ENCODE measurements around the gene GSTT2B. TPM values are rescaled to one million over a fixed set of nuclear protein-coding genes. Genes with fewer than 3 reads are reported as not detected.
"Not testable (repeated sequence)": the region's sequence is repeated elsewhere in the genome, so short reads cannot be mapped to it uniquely, and the experiment has no call there.

GSTT2B gene
- total and polyA plus RNA-seq, 2 donors (not counting 3 experiments of a cell fraction or from before 2014, with no cell fraction given) = 33.6 to 36.1 TPM

DNA sequence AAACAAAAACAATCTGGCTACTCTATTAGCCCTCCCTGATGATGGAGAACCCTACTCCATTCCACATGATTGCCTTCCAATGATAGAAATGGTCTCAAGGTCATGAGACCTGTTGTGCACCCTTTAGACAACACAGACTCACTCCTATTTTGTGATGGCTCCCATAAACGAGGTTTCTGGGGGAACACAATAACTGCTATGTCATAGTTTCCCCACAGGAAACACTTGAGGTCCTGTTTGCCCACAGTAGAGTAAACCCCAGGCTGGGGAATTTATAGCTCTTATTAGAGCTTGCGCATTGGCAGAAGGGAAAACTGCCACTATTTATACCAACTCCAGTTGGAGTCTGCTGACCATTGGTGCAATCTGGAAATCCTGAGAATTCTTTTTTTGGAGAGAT lies 38.1 kb downstream of the GSTT2B start:
- no TSS peak for BruUV-seq (replicated peaks)
- H4K20me1 ChIP-seq (replicated peaks; ENCODE audit: control insufficient read depth, extremely low read depth, insufficient read depth, low read length) = no peaks in the 10 kb centered on the region
- dilution Hi-C loops (cut with MboI; ENCODE audit: extremely low pct_ligation_motif_present, low sequenced_read_pairs) (no loop called here), intact Hi-C loops (cut with micrococcal nuclease) (no loop called here)
- no peaks in the 10 kb centered on the region for H3K79me2 ChIP-seq (ENCODE audit: control insufficient read depth, insufficient read depth, low read length)
- H3K36me3 ChIP-seq (ENCODE audit: control insufficient read depth in 2 of 2, extremely low read depth in 1 of 2, insufficient read depth in 2 of 2, low read length in 2 of 2) = peaks cover 0 to 2% of the 10 kb centered on the region in 2 experiments
- POLR2A ChIA-PET = no interaction called here
- H3K4me3 ChIP-seq (replicated peaks in 1 of 3; ENCODE audit: insufficient read depth in 1 of 3, low read depth in 1 of 3, low read length in 3 of 3) = no peak overlapping the region
- no peak overlapping the region for H3K9ac ChIP-seq (replicated peaks; ENCODE audit: extremely low read depth, insufficient read depth, low read length)
- TF ChIP-seq MYC (IDR thresholded peaks at IDR 0.05; ENCODE audit: low read depth, low read length) (no peak), EZH2 (IDR thresholded peaks at IDR 0.05; ENCODE audit: borderline replicate concordance, low read depth, low read length, severe bottlenecking) (no peak), POLR2AphosphoS5 (IDR thresholded peaks at IDR 0.05; ENCODE audit: insufficient read depth, low read depth, low read length) (no peak), FOS (IDR thresholded peaks at IDR 0.05; ENCODE audit: borderline replicate concordance, insufficient read depth, low read length) (no peak), JUN (IDR thresholded peaks at IDR 0.05; ENCODE audit: borderline replicate concordance, insufficient read depth, insufficient read length, low read depth) (no peak), CTCF (IDR thresholded peaks at IDR 0.05; ENCODE audit: extremely low read depth in 1 of 2, insufficient read depth in 1 of 2, low read depth in 1 of 2, low read length in 2 of 2) (no peak), POLR2A (IDR thresholded peaks at IDR 0.05; ENCODE audit: low read depth, low read length) (no peak), GATA2 (IDR thresholded peaks at IDR 0.05; ENCODE audit: insufficient read depth, insufficient read length, low read depth, low read length) (no peak)
- TF ChIP-seq, protein P1, sequence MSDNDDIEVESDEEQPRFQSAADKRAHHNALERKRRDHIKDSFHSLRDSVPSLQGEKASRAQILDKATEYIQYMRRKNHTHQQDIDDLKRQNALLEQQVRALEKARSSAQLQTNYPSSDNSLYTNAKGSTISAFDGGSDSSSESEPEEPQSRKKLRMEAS (IDR thresholded peaks at IDR 0.05; ENCODE audit: insufficient read depth, insufficient read length) = no peak
- H3K27ac ChIP-seq (ENCODE audit: insufficient read depth, low read depth, low read length) = no peak overlapping the region
- no peaks in the 10 kb centered on the region for H3K4me1 ChIP-seq (ENCODE audit: control insufficient read depth, extremely low read depth, insufficient read depth, low read length)
- DNase-seq (ENCODE audit: low read depth, low spot score) = no peak
- H3K9me3 ChIP-seq (replicated peaks; ENCODE audit: control insufficient read depth, insufficient read depth, low read length) = peaks cover 3% of the 10 kb centered on the region
- no peak overlapping the region for H3K4me2 ChIP-seq (ENCODE audit: insufficient read depth, low read length)
- no peaks in the 10 kb centered on the region for H3K9me1 ChIP-seq (replicated peaks; ENCODE audit: control insufficient read depth, extremely low read depth, insufficient read depth, low read length)
- CTCF ChIA-PET = no interaction called here
- FAIRE-seq = no peak
- H3K27me3 ChIP-seq (ENCODE audit: control insufficient read depth in 2 of 2, insufficient read depth in 2 of 2, low read length in 2 of 2) = no peaks in the 10 kb centered on the region
- H2AFZ ChIP-seq (ENCODE audit: low read depth, low read length) = no peak overlapping the region

DNA sequence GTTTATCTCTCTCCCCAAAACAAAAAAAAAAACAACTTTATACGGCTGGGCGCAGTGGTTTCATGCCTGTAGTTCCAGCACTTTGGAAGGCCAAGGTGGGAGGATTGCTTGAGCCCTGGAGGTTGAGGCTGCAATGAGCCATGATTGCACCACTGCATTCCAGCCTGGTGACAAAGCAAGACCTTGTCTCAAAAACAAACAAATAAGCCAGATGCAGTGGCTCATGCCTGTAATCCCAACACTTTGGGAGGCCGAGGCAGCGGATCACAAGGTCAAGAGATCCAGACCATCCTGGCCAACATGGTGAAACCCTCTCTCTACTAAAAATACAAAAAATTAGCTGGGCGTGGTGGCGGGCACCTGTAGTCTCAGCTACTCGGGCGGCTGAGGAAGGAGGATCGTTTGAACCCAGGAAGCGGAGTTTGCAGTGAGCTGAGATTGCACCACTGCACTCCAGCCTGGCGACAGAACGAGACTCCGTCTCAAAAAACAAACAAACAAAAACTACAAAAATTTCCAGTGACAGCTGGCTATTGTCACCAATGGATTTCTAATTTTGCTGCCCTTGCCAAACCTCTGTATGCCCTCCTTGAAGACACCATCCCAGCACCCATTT lies 39.3 kb downstream of the GSTT2B start:
- H3K27me3 ChIP-seq (ENCODE audit: control insufficient read depth in 2 of 2, insufficient read depth in 2 of 2, low read length in 2 of 2); H3K4me2 ChIP-seq (ENCODE audit: insufficient read depth, low read length); dilution Hi-C loops (cut with MboI; ENCODE audit: extremely low pct_ligation_motif_present, low sequenced_read_pairs); H3K9me1 ChIP-seq (replicated peaks; ENCODE audit: control insufficient read depth, extremely low read depth, insufficient read depth, low read length); BruUV-seq (replicated peaks); H3K79me2 ChIP-seq (ENCODE audit: control insufficient read depth, insufficient read depth, low read length); FAIRE-seq; H3K4me3 ChIP-seq (replicated peaks in 1 of 3; ENCODE audit: insufficient read depth in 1 of 3, low read depth in 1 of 3, low read length in 3 of 3); H3K36me3 ChIP-seq (ENCODE audit: control insufficient read depth in 2 of 2, extremely low read depth in 1 of 2, insufficient read depth in 2 of 2, low read length in 2 of 2); H3K4me1 ChIP-seq (ENCODE audit: control insufficient read depth, extremely low read depth, insufficient read depth, low read length); intact Hi-C loops (cut with micrococcal nuclease); H2AFZ ChIP-seq (ENCODE audit: low read depth, low read length); POLR2A ChIA-PET; H3K9me3 ChIP-seq (replicated peaks; ENCODE audit: control insufficient read depth, insufficient read depth, low read length); DNase-seq (ENCODE audit: low read depth, low spot score); H3K27ac ChIP-seq (ENCODE audit: insufficient read depth, low read depth, low read length); H4K20me1 ChIP-seq (replicated peaks; ENCODE audit: control insufficient read depth, extremely low read depth, insufficient read depth, low read length); H3K9ac ChIP-seq (replicated peaks; ENCODE audit: extremely low read depth, insufficient read depth, low read length): not testable (repeated sequence)
- CTCF ChIA-PET = interaction anchor here (1.4 kb wide), 1 partner anchor 8 kb away, joined by 4 read pairs; no protein-coding TSS in a partner anchor

GRCh38 chr22:23920267-23920611 lies 40.8 kb downstream of the GSTT2B start:
- intact Hi-C loops (cut with micrococcal nuclease); H2AFZ ChIP-seq (ENCODE audit: low read depth, low read length); H3K4me3 ChIP-seq (replicated peaks in 1 of 3; ENCODE audit: insufficient read depth in 1 of 3, low read depth in 1 of 3, low read length in 3 of 3); H4K20me1 ChIP-seq (replicated peaks; ENCODE audit: control insufficient read depth, extremely low read depth, insufficient read depth, low read length); H3K9me3 ChIP-seq (replicated peaks; ENCODE audit: control insufficient read depth, insufficient read depth, low read length); H3K79me2 ChIP-seq (ENCODE audit: control insufficient read depth, insufficient read depth, low read length); H3K9ac ChIP-seq (replicated peaks; ENCODE audit: extremely low read depth, insufficient read depth, low read length); H3K4me2 ChIP-seq (ENCODE audit: insufficient read depth, low read length); FAIRE-seq; H3K27ac ChIP-seq (ENCODE audit: insufficient read depth, low read depth, low read length); H3K36me3 ChIP-seq (ENCODE audit: control insufficient read depth in 2 of 2, extremely low read depth in 1 of 2, insufficient read depth in 2 of 2, low read length in 2 of 2); H3K4me1 ChIP-seq (ENCODE audit: control insufficient read depth, extremely low read depth, insufficient read depth, low read length); BruUV-seq (replicated peaks); POLR2A ChIA-PET; dilution Hi-C loops (cut with MboI; ENCODE audit: extremely low pct_ligation_motif_present, low sequenced_read_pairs); H3K9me1 ChIP-seq (replicated peaks; ENCODE audit: control insufficient read depth, extremely low read depth, insufficient read depth, low read length); H3K27me3 ChIP-seq (ENCODE audit: control insufficient read depth in 2 of 2, insufficient read depth in 2 of 2, low read length in 2 of 2); DNase-seq (ENCODE audit: low read depth, low spot score): not testable (repeated sequence)
- CTCF ChIA-PET = interaction anchor here (1.1 to 1.5 kb wide), 4 partner anchors 9 to 59 kb away, joined by 3 to 8 read pairs (median 4); partner anchors contain the start of gene MIF
